DMS 273 treated with DMSO at 0.1 percent for 48 hours (cell line): ENCODE data around the gene IGSF3.
"Not testable (repeated sequence)": the region's sequence is repeated elsewhere in the genome, so short reads cannot be mapped to it uniquely, and the experiment has no call there.

ENCODE experiments used
- DNase-seq: peaks from one replicate; lab custom pipeline; 2025; lab: John Stamatoyannopoulos, UW

Gene IGSF3

DNA sequence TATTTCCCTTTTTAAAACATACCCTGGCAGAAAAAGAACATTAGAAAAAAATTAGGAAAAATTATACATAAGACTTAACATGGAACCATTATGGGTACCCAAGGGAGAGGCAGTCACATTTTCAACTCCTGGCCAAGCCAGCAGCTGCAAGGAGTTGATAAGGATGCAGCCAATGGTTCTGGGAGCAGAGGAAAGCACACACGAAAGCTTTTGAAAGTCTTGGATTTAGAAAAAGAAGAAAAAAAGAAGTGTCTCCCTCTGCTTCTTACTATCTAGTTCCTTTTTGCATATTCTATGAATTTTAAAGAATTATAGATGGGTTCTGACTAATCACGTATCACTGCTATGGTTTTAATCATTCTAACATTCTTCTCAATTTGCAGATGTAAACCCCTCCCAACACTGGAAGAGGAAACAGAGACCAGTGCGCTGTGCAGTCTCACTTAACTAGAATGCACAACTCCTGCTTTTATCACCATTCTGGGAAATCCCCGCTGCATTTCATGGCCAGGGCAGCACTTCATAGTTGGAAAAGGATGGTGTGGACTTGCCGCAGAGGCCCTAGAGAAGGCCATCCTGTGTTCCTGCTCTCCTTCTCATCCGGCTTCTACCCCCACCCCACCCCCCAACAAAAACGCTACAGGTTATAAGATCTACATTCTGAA lies 94.0 kb downstream of the IGSF3 start:
- DNase-seq: no peak

DNA sequence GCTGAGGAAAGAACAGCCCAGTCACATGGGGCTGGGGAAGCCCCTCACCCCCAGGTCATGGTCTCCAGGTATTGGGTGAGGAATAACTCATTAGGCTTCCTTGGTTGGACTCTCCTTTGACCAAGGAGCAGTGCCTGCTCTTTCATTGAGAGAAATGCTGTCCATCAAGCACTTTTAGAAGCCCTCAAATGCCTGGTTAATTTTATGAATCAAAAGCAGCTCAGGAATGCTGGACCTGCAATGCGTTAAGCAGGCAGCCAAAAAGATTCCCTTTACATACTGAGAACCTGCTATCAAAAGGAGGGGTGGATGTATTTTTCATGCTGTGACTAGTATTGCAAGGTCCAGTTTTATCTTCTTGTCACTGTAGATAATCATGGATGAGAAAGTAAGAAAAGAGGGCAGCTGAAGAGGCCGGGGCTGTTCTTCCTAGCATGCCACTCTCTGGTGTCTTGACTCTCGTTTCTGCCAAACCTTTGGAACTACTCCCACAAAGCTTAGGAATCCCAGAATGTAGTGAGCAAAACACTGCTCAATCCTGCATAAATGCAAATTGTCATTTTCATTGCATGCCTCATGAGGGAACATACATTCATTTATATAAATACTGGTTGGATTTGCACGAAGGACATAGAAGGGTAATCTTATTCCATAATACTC lies 94.6 kb downstream of the IGSF3 start:
- no peak for DNase-seq

DNA sequence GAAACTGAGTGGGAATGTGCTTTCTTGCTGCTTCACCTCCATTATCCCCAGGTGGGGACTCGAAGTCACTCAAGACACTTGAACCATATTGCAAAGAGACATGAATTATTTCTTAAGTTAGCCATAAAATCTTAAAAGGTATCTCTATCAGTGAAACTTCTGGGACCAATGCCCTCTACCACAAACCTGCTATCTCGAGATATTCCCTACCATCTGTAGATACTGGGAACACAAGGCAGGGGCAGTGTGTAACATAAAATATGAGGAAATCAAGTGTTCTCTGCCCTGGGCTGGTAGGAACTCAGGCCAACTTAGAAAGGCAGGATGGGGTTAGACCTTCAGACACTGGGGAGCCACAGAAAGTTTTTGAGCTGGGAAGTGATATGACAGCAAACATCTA lies 95.4 kb downstream of the IGSF3 start:
- no peak for DNase-seq

DNA sequence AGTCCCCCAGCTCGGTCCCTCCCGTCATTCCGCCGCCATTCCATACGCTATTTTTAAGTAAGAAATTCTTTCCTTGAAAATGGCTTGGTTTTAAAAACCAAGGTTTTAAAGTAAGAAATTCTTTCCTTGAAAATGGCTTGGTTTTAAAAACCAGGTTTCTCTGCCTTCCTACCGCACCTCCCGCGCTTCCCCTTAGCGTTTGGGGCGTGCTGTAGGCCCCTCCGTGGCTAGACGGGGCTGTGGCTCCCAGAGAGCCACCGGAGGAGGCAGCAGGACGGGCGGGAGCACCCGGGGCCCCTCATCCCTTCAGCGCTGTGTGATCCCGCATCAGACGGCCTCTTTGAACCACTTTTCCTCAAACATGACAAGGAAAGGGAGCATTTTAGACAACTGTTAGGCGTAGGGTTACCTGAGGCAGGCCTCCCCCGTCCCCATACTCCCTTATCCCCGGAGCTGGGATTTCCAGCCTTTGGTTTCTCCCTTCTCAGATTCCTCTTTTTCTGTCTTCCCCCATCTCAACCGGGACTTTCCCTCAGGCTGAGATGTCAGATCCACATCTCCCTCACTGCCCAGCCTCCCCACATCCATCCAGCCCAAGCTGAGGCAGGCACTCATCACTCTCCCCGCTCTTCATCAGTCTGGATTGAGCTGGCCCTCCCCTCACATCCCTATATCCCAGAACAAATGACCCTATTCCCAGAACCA lies 96.2 kb downstream of the IGSF3 start:
- no peak for DNase-seq

DNA sequence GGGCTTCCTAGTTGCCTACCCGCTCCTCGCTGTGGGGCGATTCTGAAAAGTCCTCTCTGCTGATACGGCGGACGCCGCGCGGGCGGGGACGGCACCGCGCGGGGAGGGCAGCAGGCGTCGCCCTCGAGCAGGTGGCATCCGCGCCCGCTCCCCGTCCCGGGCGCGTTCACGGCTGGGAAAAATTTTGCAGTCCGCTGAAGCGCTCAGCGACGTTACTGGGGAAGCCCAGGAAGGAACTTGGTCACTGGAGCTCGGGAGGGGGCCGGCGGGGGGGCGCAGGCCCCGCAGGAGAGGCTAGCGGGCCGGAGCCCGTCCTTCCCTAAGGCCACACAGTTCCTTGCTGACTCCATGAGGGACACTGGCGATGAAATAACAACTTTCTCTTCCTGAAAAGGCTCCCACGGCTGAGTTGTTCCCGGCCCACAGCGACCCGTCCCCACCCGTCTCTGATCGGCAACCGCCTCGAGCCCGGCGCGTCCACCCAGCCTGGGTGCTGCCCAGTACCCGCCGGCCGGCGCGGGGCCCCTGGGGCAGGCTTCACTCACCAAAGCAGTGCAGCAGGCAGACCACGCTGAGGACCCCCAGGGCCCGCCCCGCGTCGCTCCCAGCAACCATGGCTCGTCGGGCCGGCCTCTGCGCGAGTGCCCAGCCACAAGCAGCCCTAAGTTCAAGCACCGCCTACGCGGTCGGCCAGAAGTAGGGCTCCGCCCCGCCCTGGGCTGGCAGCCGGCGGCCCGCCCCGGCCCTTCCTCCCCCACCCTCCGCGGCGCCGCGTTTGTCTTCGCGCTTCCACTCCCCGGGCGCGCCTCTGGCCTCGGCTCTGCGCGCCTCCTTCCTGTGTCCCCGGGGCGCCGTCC lies 96.9 kb downstream of the IGSF3 start, which contains the start of gene CD58:
TSS of gene CD58 (minus strand) at position 669 of the 857 bp plus-strand sequence. CDS start at position 615, 54 bp downstream.
- peak; percentile 72 for DNase-seq

DNA sequence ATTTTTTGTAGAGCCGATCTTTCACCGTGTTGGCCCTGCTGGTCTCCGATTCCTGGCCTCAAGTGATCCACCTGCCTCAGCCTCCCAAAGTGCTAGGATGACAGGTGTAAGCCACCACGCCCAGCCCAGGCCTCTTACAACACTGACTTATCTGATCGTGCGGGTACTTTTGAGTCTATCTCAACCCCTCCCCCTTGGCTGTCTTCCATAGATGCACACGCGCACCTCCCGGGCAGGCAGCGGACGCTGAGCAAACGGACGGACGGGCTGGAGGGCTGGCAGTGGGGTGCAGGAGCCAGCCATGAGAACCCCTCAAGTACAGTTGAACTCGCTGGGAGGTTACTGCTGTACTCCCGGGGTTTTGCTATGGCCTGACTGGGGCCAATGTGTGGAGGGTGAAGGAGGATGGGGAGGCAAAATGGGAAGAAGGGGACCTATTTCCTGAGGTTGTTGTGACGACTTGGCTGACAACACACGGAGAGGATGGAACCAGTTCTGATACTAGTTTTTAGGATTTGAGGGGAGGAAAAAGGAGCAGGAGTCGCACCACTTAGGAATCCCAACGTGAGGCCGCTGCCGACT lies 97.7 kb downstream of the IGSF3 start:
- no peak for DNase-seq

DNA sequence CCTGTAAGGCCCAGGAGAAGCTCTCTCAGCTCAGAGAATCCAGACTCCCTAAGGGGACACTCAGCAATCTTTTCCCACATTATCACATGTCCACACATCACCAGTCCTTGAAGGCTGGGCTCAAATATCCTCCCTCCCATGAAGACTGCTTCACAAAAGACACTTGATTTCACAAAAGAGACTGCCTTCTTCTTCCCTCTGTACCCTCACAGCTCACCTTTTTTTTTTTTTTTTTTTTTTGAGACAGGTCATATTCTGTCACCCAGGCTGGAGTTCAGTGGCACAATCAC lies 98.2 kb downstream of the IGSF3 start:
- no peak for DNase-seq

DNA sequence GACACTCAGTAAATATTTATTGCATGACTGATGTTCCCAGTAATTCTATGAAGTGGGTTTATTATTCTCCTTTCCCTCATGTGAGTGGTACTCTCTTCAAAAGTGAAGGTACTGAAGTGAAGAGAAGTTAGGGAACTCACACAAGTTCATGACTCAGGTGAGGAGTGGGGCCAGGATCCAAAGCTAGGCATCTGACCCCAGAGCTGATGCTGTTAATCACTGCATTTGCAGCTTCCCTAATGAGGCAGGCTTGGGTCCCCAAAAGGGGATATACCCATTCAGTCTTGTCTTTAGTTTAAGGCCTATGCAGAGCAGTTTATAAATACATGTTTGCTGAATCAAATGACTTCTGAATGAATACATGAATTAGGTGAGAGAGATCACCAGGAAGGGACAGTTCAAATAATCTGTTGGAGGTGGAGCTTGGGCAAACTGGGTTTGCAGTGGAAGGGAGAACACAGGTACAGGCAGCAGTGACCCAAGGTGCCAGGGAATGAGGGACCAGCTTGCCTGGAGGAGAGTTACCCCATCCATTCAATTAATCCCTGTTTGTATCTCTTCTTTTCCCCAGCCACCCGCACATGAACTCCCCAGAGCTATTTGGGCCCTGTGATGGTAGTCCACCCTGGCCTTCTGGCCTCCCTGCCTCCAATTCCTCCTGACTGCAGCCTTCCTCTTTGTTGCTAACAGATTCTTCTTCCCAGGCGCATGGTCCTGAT lies 98.7 kb downstream of the IGSF3 start:
- DNase-seq: no peak

DNA sequence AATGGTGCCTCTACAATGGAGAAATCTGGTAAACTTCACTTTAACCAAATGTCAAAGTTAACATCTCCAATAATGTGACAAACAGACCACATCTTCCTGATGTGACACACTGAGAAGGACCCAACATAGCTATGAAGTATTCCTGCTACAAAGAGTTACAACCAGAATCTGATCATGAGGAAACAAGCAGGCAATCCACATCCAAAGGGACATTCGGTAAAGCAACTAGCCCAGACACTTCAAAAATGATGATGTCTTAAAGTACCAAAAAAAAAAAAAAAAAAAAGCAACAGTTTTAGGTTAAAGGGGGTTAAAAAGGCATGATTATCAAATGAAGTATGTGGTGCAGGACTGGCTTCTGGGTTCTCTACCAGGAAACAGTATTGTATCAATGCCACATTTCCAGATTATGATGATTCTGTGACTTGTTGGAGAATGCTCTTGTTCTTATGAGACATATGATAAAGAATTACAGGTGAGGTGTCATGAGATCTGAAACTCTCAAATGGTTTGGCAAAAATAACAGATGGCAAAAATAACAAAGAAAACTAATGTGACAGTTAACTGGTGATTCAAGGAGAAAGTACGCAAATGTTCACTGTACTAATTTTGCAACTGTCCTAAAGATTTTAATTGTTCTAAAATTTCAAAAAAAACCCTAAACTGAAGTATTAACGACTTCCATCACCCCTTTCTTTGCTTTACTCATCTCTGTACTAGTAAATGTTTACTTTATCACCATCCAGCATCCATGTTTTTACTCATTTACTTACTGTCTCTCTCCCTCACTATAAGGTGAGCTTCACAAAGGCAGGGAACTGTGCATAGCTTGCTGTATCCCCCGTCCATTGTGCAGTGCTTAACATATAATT lies 99.5 kb downstream of the IGSF3 start:
- DNase-seq: no peak

DNA sequence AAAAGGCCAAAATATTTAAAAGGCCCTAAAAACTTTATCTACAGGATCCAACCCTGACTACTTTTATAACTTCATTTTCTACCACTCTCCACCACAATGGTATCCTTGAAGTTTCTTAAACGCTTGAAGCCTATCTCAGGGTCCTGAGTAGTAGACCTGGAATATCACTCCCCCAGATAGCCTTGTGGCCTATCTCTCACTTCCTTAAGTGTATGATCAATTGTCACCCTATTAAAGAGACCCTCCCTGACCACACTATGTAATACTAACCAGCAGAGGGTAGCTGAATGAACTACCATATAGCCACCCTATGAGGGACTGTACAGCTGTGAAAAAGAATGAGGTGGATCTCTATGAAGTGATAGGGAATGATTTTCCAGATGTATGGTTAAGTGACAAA lies 102.3 kb downstream of the IGSF3 start:
- DNase-seq: no peak

DNA sequence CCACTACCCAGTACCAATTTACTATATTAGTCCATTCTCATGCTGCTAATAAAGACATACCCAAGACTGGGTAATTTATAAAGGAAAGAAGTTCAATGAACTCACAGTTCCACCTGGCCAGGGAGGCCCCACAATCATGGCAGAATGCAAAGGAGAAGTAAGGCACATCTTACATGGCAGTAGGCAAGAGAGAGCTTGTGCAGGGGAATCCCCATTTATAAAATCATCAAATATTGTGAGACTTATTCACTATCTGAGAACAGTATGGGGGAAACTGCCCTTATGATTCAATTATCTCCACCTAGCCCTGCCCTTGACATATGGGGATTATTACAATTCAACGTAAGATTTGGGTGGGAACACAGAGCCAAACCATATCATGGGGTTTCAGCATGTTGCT lies 103.1 kb downstream of the IGSF3 start:
- no peak for DNase-seq

DNA sequence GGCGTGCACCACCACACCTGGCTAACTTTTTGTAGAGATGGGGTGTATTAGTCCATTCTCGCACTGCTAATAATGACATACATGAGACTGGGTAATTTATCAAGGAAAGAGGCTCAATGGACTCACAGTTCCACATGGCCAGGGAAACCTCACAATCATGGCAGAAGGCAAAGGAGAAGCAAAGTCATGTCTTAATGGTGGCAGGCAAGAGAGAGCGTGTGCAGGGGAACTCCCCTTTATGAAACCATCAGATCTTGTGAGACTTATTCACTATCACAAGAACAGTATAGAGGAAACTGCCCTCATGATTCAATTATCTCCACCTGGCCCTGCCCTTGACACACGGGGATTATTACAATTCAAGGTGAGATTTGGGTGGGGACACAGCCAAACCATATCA lies 105.1 kb downstream of the IGSF3 start:
- DNase-seq: not testable (repeated sequence)

DNA sequence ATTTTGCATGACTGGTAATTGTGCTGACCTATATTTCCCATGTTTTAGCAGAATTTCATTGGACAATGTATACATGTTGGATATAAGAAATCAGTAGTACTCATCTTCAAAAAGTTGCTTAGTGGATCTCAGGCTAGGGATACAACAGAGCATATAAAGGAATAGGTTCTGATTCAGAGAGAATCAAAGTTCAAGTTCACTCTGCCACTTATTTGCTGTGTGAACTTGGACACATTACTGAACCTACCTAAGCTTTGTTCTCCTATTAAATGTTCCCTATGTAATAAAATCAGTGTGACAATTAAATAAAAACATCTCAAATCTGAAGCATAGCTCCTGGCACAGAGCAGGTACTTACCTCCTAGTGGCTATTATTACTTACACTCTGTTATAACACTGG lies 106.0 kb downstream of the IGSF3 start:
- DNase-seq: no peak

DNA sequence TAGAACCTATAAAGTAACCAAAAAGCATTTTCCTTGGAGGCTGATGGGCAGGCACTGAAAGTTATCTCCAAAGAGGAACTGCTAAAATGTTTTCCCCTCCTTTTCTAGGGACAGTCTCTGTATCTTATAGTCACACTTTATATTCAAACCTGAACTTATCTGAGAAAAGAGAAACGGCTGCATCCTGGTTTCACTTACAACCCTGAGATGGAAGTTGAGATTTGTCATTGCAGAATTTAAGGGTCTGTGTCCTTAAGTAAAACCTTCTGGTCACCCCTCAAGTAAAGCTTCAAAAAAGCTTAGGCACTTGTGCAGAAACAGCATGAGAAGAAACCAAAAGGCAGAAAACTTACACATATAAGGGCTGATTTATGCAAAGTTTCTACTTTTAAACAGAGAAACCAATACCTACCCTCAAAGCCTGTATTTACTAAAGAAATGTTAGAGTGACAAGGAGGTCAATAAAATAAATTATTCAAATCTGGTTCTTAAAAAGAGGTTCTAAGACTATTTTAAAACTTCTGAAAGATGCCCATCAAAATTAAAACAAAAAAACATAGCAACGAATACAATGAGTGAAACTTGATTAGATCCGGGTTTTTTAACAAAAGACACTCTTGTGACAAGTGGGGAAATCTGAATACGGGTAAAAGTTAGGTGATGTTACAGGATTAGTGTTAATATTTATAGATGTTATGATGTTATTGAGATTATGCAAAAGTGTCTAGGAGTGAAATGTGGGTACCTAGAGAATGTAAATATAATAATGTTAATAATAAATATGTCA lies 106.6 kb downstream of the IGSF3 start:
- no peak for DNase-seq

DNA sequence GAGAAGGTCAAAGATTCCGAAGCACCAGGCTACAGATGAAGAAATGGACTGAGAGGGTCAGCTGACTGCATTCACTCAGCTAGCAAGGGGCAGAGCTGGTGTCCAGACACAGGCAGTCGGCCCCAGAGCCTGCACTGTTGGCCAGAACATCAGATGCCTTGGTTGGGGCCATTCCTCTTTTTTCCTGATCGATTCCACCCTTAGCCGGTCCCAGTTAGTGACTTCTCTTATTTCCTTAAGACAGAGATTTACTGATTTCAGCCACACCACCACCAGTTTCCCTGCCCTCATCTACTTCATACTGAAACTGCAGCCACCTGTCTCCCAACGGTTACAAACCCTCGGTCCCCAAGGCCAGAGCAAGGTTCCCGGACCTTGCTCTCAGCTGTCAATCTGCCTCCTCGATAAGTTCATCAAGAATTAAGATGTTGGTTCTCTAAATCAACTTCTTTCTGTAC lies 108.2 kb downstream of the IGSF3 start:
- DNase-seq: no peak

DNA sequence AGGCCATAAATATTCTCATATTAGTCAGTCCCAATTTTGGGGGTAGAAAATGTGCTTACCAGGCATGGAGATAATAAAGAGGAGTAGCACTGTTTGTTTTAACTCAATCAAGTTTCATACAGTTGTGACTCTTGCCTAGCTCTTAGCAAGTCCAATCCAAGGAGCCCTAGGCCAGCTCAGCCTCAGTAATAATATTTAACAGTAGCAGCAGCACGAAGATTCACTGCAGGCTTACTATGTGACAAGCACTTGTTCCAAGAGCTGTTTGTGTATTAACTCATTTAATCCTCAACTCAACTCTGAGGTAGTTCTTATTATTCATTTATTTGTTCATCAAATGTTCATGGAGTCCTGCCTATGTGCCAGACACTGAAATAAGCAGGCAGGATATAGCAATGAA lies 109.0 kb downstream of the IGSF3 start:
- no peak for DNase-seq

DNA sequence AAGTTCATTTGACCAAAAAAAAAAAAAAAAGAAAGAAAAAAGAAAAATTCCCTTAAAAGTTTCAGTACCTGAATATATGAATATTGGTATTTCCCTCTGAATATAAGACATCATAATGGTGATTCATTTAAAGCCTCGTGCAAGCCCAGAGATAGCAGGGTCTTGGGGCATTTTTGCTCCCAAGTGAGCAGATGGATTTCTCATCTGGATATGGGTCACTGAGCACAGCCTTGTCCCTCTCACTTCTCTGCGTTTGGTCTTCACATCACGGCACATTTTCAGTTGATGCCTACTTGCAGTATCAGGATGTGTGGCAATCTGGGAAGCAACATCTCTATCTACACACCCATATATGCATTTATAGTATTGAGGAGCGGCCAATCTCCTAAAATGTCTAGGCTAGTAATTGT lies 109.4 kb downstream of the IGSF3 start:
- DNase-seq: no peak

DNA sequence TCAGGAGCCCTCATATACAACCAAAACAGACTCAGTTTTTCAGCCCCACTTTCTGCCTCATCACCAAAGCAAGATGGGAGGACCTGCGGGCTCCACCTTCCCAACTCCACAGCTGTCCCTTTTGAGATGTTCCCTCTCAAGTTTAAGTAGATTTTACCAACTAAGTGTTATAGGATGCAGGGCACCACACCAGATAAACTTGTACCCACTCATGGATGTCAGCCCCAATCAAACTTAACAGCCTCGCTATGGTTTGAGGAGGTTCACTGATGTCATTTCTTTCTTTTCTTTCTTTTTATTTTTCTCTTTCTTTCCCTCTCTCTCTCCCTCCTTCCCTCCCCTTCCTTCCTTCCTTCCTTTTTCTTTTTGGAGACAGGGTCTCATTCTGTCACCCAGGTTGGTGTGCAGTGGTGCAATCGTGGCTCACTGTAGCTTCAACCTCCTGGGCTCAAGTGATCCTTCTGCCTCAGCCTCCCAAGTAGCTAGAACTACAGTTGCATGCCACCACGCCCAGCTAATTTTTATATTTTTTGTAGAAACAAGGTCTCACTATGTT lies 110.1 kb downstream of the IGSF3 start:
- DNase-seq: no peak

DNA sequence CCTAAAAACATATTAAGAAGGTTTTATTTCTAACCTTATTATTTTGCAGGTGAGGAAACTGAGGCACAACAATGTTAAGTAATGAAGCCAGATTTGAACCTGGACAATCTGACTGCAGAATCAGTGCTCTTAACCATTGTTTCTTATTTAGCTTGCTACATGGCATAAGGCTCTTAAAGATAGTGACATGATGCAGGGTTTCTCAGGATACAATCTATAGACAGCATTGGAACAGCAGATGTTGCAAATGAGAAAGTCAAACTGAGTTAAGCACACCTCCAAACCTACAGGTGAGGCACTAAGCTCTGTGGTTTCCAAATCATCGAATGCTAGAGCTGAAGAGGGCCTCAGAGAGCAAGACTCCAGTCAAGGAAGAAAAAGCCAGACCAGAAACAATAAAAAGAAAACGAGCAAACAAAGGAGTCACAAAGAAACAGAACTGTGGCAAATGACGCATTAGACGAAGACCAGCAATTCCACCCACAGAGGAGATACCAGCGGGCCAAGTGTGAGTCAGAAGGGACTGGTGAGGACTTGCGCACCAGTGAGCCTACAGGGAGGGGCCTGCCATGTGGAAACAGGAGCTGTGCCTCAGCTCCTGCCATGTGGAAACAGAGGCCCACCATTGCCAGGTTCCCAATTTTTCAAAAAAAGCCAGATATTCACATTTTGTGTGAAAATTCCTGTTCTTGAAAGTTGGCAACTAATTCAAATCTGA lies 111.1 kb downstream of the IGSF3 start:
- no peak for DNase-seq
